ENCODE data around the gene TM7SF2.
"Not testable (repeated sequence)": the region's sequence is repeated elsewhere in the genome, so short reads cannot be mapped to it uniquely, and the experiment has no call there.

The TM7SF2 gene

GRCh38 chr11:65130631-65131416 is 19.2 kb downstream of the TM7SF2 start:
- DNase-seq (ENCODE audit: low spot score) = no peak

GRCh38 chr11:65131417-65131776 is 19.7 kb downstream of the TM7SF2 start:
- DNase-seq (ENCODE audit: low spot score) = no peak

GRCh38 chr11:65131895-65132237 is 20.2 kb downstream of the TM7SF2 start:
- DNase-seq (ENCODE audit: low spot score) = no peak

GRCh38 chr11:65132238-65132987 is 20.7 kb downstream of the TM7SF2 start:
- no peak for DNase-seq (ENCODE audit: low spot score)

- DNase-seq (ENCODE audit: low spot score) = peak; percentile 39
These were observed 21.5 kb downstream of the TM7SF2 start for GRCh38 chr11:65132988-65133700.

GRCh38 chr11:65133724-65134123 is 22.1 kb downstream of the TM7SF2 start:
- no peak for DNase-seq (ENCODE audit: low spot score)

- peak; percentile 88 for DNase-seq (ENCODE audit: low spot score)
These were observed 22.7 kb downstream of the TM7SF2 start, which contains the start of gene SYVN1 for GRCh38 chr11:65134240-65134951. SYVN1 (minus strand) TSS chr11:65134519; CDS start chr11:65133601, 918 bp downstream.

GRCh38 chr11:65134952-65135632 is 23.4 kb downstream of the TM7SF2 start:
- DNase-seq (ENCODE audit: low spot score) = peak; percentile 91

- no peak for DNase-seq (ENCODE audit: low spot score)
These were observed 24.0 kb downstream of the TM7SF2 start for GRCh38 chr11:65135633-65136145.

- DNase-seq (ENCODE audit: low spot score) = no peak
These were observed 24.9 kb downstream of the TM7SF2 start for GRCh38 chr11:65136515-65137096.

GRCh38 chr11:65141896-65142494 is 30.3 kb downstream of the TM7SF2 start:
- no peak for DNase-seq (ENCODE audit: low spot score)

GRCh38 chr11:65147352-65148075 is 35.8 kb downstream of the TM7SF2 start:
- no peak for DNase-seq (ENCODE audit: low spot score)

- DNase-seq (ENCODE audit: low spot score) = no peak
These were observed 37.0 kb downstream of the TM7SF2 start for GRCh38 chr11:65148657-65149056.

- not testable (repeated sequence) for DNase-seq (ENCODE audit: low spot score)
These were observed 38.4 kb downstream of the TM7SF2 start for GRCh38 chr11:65150131-65150508.

- DNase-seq (ENCODE audit: low spot score) = peak; percentile 13
These were observed 39.0 kb downstream of the TM7SF2 start for GRCh38 chr11:65150509-65151299.

- DNase-seq (ENCODE audit: low spot score) = no peak
These were observed 39.7 kb downstream of the TM7SF2 start for GRCh38 chr11:65151331-65151899.

GRCh38 chr11:65152122-65152521 is 40.5 kb downstream of the TM7SF2 start:
- DNase-seq (ENCODE audit: low spot score) = no peak

- no peak for DNase-seq (ENCODE audit: low spot score)
These were observed 44.6 kb downstream of the TM7SF2 start for GRCh38 chr11:65156256-65156655.

GRCh38 chr11:65156926-65157325 is 45.3 kb downstream of the TM7SF2 start:
- no peak for DNase-seq (ENCODE audit: low spot score)
